HG03354 (cell line): ENCODE measurements around the gene KRR1.
"Not testable (repeated sequence)": the region's sequence is repeated elsewhere in the genome, so short reads cannot be mapped to it uniquely, and the experiment has no call there.

Experiments
- ATAC-seq: cut with Tn5 transposase; IDR thresholded peaks from one replicate; pipeline ENCODE4 v1.9.1; 2021; ENCODE audit warnings: mild to moderate bottlenecking; ENCODE audit not compliant: unreplicated experiment, poor library complexity, severe bottlenecking

The KRR1 gene

DNA sequence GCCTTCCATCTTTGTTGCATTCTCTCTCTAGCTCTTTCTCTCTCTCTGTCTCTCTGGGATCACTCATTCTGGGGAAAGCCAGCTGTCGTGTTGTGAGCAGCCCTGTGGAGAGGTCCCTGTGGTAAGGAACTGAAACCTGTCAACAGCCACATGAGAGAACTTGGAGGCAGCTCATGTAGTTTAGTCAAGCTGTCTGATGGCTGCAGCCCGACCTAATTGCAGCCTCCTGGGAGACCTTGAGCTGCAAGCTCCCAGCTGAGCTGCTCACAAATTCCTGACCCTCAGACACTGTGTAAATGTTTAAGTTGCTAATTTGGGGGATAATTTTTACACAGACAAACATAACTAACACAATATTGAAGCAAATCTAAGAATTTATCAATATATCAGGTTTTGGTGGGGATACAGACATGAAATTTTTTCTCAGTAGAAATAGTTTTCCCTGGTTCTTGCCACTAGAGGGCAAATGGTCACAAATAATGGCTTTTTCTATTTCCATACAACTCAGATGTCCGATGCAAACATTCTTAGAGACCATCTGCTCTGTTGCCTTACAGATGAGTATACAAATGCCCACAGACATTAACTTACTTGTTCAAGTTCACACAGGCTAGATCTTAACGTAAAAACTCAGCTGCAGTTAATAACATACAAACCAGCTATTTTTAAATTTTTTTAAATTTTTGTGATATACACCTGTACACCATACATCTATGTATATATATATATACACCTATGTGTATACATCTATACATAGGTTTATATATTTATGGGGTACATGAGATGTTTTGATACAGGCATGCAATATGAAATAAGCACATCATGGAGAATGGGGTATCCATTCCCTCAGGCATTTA, 15.5 kb upstream of the KRR1 start:
- peak; percentile 96 for ATAC-seq

DNA sequence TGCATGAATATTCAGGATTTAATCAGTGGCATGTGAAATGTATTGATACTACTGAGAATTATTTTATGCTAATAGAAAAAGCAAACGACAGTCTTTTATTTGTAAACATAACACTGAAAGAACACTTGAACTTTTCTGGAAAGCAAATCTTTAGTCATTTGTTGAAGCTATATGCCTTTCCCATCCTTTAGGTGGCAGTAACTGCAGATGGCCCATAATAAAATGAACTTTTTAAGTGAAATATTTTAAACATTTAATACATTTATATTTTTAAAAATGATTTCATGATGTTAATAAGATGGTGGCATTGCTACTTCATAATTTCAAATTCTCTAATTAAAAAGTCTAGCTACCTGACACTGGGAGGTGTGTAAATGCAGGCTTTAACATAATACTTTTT, 13.9 kb upstream of the KRR1 start:
- ATAC-seq = no peak

DNA sequence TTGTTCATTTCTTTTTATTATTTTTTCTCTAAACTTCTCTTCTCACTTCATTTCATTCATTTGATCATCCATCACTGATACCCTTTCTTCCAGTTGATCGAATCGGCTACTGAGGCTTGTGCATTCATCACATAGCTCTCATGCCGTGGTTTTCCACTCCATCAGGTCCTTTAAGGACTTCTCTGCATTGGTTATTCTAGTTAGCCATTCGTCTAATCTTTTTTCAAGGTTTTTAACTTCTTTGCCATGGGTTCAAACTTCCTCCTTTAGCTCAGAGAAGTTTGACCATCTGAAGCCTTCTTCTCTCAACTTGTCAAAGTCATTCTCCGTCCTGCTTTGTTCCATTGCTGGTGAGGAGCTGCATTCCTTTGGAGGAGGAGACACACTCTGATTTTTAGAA, 10.7 kb upstream of the KRR1 start:
- ATAC-seq = not testable (repeated sequence)

DNA sequence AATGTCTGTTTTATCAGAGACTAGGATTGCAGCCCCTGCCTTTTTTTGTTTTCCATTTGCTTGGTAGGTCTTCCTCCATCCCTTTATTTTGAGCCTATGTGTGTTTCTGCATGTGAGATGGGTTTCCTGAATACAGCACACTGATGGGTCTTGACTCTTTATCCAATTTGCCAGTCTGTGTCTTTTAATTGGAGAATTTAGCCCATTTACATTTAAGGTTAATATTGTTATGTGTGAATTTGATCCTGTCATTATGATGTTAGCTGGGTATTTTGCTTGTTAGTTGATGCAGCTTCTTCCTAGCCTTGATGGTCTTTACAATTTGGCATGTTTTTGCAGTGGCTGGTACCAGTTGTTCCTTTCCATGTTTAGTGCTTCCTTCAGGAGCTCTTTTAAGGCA, 9.8 kb upstream of the KRR1 start:
- not testable (repeated sequence) for ATAC-seq

DNA sequence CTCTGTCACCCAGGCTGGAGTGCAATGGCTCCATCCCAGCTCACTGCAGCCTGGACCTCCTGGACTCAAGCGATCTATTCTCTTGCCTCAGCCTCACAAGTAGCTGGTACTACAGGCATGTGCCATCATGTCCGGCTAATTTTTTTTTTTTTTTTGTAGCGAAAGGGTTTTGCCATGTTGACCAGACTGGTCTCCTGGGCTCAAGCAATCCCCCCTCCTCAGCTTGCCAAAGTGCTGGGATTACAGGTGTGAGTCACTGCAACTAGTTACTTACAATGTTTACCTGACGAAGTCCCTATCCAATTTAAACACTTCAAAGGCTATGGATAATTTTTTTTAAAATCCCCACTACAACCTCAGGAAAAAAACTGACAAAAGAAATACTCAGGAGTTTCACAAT, 1.8 kb downstream of the KRR1 start:
- no peak for ATAC-seq

DNA sequence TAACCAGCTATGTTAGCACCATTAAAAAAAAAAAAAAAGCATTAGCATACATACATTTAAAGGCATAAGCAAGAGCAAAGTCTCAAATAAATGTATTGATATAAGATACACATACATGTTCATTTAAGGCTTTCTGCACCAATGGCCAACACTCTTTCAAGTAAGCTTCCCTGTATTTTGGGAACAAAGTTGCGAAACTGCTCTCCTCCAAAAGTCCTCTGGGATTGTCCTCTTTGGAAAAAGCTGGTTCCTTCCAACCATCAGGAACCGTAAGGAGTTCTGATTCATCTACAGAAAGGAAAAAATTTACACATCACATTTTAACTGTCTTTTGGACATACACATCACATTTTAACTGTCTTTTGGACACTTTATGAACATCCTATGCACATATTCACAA, 3.2 kb downstream of the KRR1 start:
- ATAC-seq = no peak

DNA sequence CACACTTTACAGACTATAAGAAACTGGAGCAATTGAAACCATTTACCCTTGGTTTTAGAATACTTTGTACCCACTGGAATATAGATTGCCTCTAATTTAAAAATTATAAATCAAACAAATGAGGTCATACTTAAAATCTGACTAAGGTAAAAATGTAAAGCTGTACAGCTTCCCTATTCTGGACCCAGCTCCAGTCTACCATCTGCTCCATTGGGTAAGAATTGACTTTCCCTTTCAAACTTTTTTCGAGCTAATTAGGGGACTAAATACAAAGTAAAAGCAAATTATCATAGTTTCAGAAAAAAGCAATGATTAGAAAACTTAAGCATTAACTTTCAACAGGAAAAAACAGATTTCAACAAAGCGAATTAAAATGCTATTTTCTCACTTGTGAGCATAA, 4.3 kb downstream of the KRR1 start:
- no peak for ATAC-seq

DNA sequence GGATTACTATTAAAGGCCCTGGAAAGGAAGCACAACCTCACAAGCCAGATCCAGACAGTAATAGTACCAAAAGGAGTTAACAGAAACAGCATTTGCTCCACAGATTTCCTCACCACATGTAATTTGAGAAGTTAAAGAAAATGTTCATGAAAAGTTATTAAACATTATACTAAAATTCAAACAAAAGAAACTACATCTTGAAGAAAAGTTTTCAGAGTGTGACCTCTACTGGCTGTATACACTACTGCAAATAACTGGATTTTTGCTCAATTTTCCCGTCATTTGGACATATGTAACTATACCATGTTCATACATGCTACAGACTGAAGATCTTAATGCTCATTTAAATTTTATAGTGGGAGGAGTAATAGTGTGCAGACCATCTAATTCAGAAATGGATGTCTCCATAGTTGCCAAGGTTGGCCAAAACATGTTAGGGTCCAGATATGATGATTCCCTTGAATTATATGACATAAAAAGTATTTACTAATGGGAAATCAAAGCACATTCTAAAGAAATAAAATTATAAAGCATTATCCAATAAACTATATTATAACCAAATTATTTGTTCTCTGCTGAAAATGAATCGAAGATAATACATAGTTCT, 5.6 kb downstream of the KRR1 start:
- peak; percentile 59 for ATAC-seq

DNA sequence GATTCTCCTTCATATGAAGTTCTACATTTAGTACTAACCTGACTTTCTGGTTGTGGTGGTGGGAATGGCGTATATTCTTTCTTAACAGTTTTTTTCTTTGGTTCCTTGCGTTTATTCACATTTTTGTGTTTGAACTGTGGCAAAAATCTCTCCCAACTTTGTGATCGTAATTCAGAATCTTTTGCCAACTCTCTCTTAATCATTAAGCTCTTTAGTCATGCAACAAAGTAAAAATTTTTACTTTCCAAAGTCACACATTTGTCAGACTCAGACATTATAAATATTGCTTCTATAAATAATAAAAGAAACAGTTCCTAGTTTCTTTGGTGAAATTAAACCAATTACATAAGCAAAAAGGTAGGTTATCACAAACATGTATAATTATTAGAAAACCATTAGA, 7.5 kb downstream of the KRR1 start:
- ATAC-seq = no peak

DNA sequence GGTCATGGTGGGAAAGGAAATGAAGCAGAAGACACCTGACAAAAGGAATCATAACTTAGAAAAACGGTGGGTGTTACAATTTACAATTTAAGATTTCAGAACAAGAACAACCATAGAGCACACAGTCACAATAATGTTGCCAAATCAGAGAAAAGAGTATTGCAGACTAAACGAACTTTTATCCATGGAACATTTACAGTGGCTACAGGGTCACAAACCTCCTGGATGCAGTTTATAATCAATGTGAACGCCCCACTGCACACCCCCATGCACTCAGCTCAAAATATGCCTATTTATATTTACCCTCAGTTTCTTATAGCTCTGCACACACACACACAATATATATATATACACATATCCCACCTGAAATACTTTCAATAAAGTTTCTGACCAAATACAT, 8.0 kb downstream of the KRR1 start:
- ATAC-seq = no peak

DNA sequence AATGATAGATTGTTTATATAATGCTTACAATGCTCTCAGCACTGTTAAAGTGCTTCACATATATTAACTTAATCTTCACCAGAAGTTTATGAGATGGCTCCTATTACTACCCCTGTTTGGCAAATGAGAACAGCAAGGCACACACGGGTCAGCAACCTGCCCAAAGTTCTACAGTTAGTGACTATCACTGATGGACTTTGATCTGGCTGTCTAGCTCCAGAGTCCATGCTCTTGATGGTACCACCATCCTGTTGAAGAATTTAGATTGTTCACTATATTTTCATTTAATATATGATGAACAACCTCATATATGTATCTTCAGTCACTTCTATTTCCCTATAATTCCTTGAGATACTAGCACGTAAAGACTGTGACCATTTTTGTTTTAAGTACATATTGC, 20.2 kb downstream of the KRR1 start:
- no peak for ATAC-seq

DNA sequence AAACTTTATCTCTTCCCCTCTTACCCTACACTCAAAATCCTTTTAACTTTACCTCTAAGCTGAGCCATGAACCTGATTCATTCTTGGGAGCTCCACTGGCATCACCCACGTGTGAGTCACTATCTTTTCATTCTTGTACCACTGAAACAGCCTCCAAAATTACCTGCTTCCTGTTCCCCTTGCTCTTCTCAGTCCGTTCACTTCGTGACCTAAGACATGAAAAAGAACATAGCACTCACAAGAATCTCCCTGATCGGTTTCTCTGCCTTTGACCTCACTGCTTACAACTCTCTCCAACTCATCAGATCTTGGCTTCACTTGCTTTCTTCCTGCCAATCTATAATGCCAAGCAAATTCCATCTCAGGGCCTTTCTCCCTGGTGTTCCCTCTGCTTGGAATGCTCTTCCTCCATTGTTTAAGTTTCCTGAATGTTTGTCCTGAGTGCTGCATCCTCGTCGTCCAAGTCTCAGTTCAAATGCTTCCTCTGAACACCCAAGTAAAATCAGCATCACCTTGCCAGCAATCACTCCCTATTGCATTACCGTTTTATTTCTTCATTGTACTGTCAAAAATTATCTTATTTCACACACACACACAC, 21.7 kb downstream of the KRR1 start:
- no peak for ATAC-seq

DNA sequence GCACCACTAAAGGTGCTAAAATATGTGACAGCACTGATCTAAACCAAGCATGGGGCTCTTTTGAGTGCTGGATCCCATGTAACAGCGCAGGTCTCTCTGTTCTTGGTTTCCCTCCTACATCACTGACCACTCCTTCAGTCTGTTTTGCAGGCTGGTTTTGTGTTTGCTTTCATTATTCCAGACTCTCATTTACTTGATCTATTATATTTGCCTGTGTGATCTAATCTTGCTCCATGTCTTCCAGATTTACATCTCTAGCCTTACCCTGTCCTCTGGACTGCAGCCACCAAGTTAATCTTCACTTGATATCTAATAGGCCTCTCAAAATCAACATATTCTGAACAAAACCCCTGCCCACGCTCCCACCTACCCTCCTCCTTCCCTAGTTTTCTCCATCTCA, 22.2 kb downstream of the KRR1 start:
- no peak for ATAC-seq

DNA sequence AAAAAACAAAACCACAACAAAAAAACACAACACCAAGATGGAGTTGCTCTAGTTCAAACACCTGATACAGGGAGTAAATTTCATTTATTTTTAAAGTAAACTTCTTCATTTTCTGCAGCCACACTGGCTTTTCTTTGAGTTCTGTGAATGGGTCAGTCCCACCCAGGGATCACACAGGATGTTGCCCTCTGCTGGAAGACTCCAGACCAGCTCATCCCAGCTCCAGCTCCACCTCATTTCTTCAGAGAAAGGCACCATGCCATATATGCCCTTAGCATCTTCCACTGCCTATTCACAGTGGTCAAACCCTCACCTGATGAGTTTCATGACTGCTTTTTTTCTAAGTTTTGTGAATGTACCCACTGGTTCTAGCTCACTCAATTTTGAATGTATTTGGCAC, 22.9 kb downstream of the KRR1 start:
- peak; percentile 60 for ATAC-seq

DNA sequence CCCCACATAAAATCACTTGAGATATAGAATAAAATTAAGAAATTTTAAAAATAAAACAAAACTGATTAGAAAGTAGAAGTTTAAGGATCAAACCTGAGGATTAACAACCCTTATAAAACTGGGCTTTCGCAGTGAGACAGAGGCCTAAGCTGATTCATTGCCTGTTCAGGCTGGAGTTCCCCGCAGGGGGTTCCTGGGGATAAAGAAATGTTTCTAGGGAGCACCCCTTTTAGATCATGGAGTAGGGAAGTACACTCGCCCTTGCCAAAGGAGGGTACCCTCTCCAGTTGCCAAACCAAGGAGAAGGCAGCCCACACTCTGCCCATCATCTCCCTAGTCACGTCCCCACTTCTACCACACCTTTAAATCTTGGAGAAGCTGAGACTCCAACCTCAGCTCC, 24.1 kb downstream of the KRR1 start:
- no peak for ATAC-seq

DNA sequence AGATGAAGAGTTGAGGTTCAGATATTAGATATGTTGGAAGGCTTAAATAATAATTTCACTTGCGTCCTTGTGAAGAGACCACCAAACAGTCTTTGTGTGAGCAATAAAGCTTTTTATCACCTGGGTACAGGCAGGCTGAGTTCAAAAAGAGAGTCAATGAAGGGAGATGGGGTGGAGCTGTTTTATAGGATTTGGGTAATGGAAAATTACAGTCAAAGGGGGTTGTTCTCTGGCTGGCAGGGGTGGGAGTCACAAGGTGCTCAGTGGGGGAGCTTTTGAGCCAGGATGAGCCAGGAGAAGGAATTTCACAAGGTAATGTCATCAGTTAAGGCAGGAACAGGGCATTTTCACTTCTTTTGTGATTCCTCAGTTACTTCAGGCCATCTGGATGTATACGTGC, 27.0 kb downstream of the KRR1 start:
- ATAC-seq = not testable (repeated sequence)

DNA sequence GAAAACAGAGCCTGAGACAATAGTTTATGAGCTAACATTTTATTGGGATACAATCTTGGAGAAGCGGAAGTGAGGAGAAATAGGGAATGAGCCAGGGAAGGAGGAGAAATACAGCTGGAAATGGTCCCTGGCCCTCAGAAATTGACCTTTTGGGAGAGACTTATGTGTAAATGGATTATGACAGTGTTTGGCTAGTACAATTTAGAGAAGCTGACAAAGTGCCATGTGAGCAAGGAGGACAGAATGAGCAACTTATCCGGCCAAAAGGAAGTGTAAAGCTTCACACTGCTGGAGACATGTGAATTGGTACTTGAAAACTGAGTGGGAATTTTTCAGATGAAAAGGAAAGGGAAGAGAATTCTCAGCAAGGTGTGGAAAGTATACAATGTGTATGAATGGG, 28.0 kb downstream of the KRR1 start:
- ATAC-seq = no peak

DNA sequence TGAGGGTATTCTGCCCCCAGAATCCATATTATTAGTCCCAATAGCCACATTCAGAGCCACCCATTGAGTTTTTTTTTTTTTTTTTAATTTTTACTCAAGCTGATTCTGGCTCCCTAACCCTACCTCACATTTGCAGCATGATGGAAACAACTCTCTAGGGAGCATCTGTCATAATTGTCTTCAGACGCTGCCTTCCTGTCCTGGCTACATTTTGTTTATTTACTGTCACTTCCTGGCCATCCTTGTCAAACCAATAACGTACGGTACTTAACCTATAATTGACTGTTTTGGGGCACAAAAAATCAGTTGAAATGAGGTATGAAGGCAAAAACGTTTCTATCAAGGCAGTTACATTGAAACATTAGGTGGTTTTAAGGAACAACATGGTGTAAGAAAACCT, 28.8 kb downstream of the KRR1 start:
- ATAC-seq = peak; percentile 27

DNA sequence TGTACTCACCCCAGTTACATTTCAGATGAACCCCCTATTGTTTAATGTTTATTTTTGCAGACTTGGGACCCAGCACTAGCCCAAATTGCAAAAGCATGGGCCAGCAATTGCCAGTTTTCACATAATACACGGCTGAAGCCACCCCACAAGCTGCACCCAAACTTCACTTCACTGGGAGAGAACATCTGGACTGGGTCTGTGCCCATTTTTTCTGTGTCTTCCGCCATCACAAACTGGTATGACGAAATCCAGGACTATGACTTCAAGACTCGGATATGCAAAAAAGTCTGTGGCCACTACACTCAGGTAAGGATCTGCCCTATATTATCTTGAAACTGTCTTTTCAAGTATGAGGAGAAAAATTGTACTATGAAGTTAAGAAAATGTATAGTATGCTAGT, 29.6 kb downstream of the KRR1 start:
- ATAC-seq = no peak

DNA sequence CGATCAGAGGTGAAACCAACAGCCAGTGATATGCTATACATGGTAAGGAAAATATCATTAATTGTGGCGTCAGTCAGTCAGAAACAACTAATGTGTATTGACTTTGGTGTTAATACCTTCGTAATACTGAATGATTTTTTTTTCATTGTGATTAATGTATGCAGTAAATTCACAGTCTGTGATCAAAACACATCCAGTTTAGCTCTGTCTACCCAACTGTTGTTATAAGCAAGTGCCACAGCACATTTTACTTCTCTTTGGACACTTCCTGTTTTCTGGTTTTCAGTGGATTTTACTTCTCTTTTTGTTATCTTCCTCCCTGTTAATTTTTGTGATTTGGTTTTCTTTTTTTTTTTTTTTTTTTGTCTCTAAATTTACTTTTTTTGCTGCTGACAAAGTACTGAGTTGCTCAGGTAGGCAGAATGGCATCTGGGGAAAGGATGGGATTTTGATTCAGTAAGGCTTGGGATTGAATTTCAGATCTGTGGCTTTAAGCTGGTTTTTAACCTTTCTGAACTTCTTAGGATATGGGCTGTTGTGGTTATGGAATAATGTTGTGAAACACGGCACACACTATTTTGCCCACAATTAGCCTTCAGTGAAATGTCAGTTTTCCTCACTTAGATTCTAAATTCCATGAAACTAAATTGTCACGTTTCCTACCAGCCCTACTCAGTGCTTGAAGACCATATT, 30.2 kb downstream of the KRR1 start:
- ATAC-seq = peak; percentile 19
